Osteocyte (in vitro differentiated cells): ENCODE data around the gene CABLES2. TPM values are rescaled to one million over a fixed set of nuclear protein-coding genes. Genes with fewer than 3 reads are reported as not detected.

ENCODE experiments used
- DNase-seq: peaks from one replicate; pipeline ENCODE4 v3.0.0; 2021; ENCODE audit warnings: mixed read lengths; ENCODE audit not compliant: unreplicated experiment; ENCODE audit errors: extremely low spot score
- H3K27ac Mint-ChIP-seq: one replicate; pipeline ENCODE4 v1.8.0; 2021; ENCODE audit warnings: mild to moderate bottlenecking, mixed read lengths; ENCODE audit not compliant: unreplicated experiment
- H3K27me3 Mint-ChIP-seq: one replicate; pipeline ENCODE4 v1.8.0; 2021; ENCODE audit warnings: mixed read lengths; ENCODE audit not compliant: unreplicated experiment
- H3K36me3 Mint-ChIP-seq: one replicate; pipeline ENCODE4 v1.8.0; 2021; ENCODE audit warnings: mixed read lengths; ENCODE audit not compliant: unreplicated experiment
- H3K4me1 Mint-ChIP-seq: one replicate; pipeline ENCODE4 v1.8.0; 2021; ENCODE audit warnings: mixed read lengths; ENCODE audit not compliant: unreplicated experiment
- H3K4me3 Mint-ChIP-seq: one replicate; pipeline ENCODE4 v1.8.0; 2021; ENCODE audit warnings: mild to moderate bottlenecking, moderate library complexity, mixed read lengths; ENCODE audit not compliant: unreplicated experiment
- H3K9me3 Mint-ChIP-seq: one replicate; pipeline ENCODE4 v1.8.0; 2021; ENCODE audit warnings: mixed read lengths; ENCODE audit not compliant: unreplicated experiment
- total RNA-seq: library from RNA; stranded (reverse); gene quantifications from 2 replicates; pipeline ENCODE4 v1.2.1, GENCODE V29; 2021
- TF ChIP-seq, protein P1 (sequence below): fragments of 200-600 bp; sonication (generic); IDR thresholded peaks from 2 replicates; pipeline ENCODE4 v1.5.0; 2021; ENCODE audit warnings: antibody characterized with exemption, mild to moderate bottlenecking, moderate library complexity

Gene CABLES2
- total RNA-seq, 1 donor from 2014 or later = 8.8 TPM

DNA sequence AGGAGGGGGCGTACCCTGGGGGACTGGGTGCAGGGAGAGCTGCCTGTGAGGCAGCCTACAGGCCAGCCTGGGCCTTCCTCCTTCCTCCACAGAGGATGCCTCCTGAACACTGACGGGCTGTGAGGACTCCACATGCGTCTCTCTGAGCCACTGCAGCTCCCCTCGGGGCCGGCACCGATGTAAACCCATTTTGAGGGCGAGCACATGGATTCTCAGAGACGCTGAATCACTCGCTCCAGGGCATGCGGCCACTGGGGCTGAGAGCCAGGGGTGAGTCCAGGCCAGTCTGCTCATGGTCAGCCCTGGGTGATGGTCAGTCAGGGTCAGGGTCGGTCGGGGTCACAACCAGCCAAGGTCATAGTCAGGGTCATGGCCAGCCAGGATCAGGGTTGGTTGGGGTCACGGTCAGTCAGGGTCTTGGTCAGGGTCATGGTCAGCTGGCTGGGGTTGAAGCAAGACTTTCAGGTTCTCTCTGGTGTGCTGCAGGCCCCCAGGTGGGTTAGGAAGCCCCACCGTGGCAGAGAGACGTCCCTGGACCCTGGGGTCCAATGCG, 35.0 kb upstream of the CABLES2 start:
- Mint-ChIP-seq H3K4me1 (no peaks in the 10 kb centered on the region), H3K4me3 (no peak overlapping the region), H3K36me3 (no peaks in the 10 kb centered on the region), H3K9me3 (no peaks in the 10 kb centered on the region), H3K27me3 (peaks cover 13% of the 10 kb centered on the region), H3K27ac (no peak overlapping the region)
- no peak for DNase-seq
- TF ChIP-seq, protein P1, sequence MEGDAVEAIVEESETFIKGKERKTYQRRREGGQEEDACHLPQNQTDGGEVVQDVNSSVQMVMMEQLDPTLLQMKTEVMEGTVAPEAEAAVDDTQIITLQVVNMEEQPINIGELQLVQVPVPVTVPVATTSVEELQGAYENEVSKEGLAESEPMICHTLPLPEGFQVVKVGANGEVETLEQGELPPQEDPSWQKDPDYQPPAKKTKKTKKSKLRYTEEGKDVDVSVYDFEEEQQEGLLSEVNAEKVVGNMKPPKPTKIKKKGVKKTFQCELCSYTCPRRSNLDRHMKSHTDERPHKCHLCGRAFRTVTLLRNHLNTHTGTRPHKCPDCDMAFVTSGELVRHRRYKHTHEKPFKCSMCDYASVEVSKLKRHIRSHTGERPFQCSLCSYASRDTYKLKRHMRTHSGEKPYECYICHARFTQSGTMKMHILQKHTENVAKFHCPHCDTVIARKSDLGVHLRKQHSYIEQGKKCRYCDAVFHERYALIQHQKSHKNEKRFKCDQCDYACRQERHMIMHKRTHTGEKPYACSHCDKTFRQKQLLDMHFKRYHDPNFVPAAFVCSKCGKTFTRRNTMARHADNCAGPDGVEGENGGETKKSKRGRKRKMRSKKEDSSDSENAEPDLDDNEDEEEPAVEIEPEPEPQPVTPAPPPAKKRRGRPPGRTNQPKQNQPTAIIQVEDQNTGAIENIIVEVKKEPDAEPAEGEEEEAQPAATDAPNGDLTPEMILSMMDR = no peak

DNA sequence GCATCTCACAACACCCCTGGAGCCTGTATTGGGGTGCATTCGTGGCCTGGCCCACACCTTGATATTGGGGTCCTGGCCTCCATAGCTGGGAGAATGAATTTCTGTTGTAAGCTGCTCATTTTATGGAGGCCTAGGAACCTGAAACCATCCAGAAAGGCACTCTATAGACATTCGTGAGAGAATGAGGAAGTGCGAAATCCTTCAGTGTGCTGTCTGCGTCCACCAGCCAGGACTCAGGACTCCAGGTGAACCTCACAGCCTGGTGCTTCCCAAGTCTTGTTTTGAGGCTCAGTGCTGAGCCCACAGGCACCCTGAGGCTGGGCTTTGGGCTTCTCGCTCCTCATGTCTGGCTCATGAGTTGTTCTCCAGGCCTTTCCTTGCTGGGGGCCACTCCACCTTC, 32.1 kb upstream of the CABLES2 start:
- Mint-ChIP-seq H3K9me3 (no peaks in the 10 kb centered on the region), H3K36me3 (no peaks in the 10 kb centered on the region), H3K27ac (no peak overlapping the region), H3K27me3 (peaks cover 25% of the 10 kb centered on the region), H3K4me1 (no peaks in the 10 kb centered on the region), H3K4me3 (no peak overlapping the region)
- TF ChIP-seq, protein P1 = no peak
- DNase-seq = no peak

DNA sequence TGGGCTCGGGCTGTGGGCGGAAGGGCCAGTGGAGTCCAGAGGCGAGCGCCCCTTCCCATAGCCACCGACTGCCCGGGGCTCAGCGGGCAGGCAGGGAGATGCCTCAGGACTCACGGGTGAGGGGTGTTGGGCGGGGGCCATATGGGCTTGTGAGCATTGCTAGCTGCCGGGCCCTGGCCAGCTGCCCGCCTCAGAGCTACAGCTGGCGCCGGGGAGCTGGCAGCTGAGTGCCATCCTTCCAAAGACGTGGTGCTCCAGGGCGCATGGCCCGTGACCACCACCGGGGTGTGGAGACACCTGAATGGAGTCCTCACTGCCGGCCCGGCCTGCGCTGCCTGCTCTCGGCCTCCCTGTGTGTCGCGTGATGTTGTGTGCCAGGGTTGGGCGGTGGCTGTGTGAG, 30.8 kb upstream of the CABLES2 start:
- Mint-ChIP-seq H3K27ac (no peak overlapping the region), H3K36me3 (no peaks in the 10 kb centered on the region), H3K4me3 (no peak overlapping the region), H3K9me3 (no peaks in the 10 kb centered on the region), H3K27me3 (peaks cover 29% of the 10 kb centered on the region), H3K4me1 (no peaks in the 10 kb centered on the region)
- TF ChIP-seq, protein P1 = no peak
- no peak for DNase-seq

DNA sequence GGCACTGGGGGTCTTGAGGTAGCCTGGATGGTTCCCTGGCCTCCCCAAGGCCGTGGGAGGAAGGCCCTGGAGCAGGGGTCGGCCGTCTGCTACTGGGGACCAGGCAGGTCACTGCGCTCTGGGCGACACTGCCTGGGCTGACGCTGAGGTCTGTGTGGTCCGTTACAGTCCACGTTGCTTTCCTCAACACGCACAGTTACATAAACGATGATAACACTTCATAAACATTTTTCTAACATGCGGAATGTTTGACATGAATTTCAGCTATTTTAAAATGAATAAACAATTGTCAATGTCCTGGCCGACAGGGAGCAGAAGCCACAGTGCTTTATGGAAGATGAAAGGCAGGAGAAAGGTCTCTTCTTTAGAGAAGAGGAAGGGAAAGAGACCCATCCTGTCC, 30.4 kb upstream of the CABLES2 start:
- no peaks in the 10 kb centered on the region for H3K9me3 Mint-ChIP-seq
- H3K4me3 Mint-ChIP-seq = no peak overlapping the region
- H3K4me1 Mint-ChIP-seq = no peaks in the 10 kb centered on the region
- H3K36me3 Mint-ChIP-seq = no peaks in the 10 kb centered on the region
- no peak overlapping the region for H3K27ac Mint-ChIP-seq
- H3K27me3 Mint-ChIP-seq = peaks cover 27% of the 10 kb centered on the region
- no peak for DNase-seq
- TF ChIP-seq, protein P1 = no peak

DNA sequence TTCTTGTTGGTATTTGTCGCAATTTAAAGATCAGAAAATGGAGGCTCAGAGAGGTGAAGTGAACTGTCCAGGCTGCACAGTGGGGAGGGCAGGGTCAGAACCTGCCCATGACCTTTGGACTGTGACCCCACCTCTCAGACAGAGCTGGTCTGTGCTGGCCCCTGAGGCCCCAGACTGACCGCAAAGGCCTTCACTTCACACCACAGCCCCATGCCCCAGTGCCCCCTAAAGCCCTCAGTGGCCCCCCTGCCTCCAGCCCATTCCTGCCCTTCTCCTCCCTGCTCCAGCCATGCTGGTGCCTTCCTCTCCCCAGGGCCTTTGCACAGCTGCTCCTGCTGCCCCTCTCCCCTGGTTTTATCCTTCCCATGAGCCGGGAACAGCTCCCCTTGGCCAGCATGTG, 29.6 kb upstream of the CABLES2 start:
- no peak overlapping the region for H3K27ac Mint-ChIP-seq
- no peak for DNase-seq
- TF ChIP-seq, protein P1 = no peak
- no peaks in the 10 kb centered on the region for H3K4me1 Mint-ChIP-seq
- no peaks in the 10 kb centered on the region for H3K36me3 Mint-ChIP-seq
- H3K9me3 Mint-ChIP-seq = no peaks in the 10 kb centered on the region
- H3K27me3 Mint-ChIP-seq = peaks cover 27% of the 10 kb centered on the region
- no peak overlapping the region for H3K4me3 Mint-ChIP-seq
